Islet of Langerhans (tissue), 1 donor: ENCODE measurements around the gene CHMP6.
A peak's percentile ranks its signal among the peaks of the same experiment; 100 is the strongest.
"Not testable (repeated sequence)": the region's sequence is repeated elsewhere in the genome, so short reads cannot be mapped to it uniquely, and the experiment has no call there.

Source experiments
- FAIRE-seq: peaks from one replicate; lab custom pipeline; 2011; peaks lifted over from hg19 to GRCh38; lab: Jason Lieb, UNC

CHMP6 gene

DNA sequence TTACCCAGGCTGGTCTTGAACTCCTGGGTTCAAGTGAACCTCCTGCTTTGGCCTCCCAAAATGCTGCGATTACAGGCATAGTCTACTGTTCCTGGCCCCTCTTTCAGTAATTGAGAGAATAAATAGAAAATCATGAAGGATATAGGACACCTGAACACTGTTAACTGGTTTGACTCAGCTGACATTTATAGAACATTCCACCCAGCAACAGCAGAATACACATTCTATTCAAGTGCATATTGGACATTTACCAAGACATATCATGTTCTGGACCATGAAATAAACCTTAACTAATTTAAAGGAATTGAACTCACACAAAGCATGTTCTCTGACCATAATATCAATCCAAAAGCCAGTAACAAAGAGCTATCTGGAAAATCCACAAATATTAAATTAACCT is 23.5 kb downstream of the CHMP6 start:
- FAIRE-seq, result no peak

DNA sequence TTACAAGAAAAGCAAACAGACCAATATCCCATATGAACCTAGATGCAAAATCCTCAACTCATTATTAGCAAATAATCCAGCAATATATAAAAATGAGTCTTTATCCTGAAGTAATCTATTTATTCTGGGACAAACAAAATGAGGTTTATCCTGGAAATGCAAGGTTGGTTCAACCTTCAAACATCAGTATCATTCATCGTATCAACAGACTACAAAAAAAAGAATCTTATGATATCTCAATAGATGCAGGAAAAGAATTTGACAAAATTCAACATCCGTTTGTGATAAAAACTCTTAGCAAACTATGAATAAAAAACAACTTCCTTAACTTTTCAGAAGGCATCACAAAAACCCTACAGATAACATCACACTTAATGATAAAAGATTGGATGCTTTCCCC is 24.9 kb downstream of the CHMP6 start:
- FAIRE-seq, result no peak

DNA sequence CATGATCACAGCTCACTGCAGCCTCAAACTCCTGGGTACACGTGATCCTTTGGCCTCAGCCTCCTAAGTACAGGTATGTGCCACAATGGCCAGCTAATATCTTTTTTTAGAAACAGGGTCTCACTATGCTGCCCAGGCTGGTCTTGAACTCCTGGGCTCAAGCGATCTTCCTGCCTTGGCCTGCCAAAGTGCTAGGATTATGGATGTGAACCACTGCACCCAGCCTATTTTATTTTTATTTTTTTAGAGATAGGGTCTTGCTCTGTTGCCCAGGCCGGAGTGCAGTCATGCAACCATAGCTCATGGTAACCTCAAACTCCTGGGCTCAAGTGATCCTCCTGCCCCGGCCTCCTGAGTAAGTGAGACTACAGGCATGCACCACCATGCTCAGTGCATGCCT is 25.7 kb downstream of the CHMP6 start:
- FAIRE-seq, result not testable (repeated sequence)

DNA sequence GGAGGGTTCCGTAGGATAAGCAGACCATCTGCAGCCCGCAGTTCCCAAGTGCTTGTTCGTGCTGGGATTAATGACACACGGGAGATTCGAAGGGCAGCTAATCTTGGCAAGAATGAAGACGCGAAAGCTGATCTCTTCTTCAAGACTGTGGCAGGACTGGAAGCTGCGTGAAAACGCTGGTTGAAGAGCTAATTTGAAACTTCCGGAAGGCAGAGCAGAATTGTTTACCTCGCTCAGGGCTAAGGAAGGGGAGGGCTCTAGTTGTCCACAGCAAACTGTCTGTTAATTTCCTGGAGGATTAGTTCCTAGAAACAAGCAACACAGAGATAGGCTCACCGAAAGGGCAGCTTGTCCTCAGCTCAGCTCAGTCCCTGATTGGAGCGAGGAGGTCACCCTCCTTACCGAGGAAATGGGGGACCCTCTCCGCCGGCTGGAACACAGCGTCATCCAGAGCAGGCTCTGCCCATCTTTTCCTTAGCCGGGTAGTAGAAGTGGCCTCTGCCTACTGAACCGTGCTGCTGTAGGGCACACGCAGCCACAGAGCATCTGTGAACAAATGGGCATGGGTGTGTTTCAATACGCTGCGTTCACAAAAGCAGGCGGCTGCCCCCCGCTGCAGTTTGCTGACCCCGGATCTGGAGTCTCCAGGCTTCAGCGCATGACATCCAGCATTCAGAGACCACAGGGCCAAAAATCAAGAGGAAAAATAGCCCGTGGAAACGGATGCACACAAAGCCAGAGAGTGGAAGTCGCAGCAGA is 26.6 kb downstream of the CHMP6 start:
- FAIRE-seq, result peak; percentile 47

DNA sequence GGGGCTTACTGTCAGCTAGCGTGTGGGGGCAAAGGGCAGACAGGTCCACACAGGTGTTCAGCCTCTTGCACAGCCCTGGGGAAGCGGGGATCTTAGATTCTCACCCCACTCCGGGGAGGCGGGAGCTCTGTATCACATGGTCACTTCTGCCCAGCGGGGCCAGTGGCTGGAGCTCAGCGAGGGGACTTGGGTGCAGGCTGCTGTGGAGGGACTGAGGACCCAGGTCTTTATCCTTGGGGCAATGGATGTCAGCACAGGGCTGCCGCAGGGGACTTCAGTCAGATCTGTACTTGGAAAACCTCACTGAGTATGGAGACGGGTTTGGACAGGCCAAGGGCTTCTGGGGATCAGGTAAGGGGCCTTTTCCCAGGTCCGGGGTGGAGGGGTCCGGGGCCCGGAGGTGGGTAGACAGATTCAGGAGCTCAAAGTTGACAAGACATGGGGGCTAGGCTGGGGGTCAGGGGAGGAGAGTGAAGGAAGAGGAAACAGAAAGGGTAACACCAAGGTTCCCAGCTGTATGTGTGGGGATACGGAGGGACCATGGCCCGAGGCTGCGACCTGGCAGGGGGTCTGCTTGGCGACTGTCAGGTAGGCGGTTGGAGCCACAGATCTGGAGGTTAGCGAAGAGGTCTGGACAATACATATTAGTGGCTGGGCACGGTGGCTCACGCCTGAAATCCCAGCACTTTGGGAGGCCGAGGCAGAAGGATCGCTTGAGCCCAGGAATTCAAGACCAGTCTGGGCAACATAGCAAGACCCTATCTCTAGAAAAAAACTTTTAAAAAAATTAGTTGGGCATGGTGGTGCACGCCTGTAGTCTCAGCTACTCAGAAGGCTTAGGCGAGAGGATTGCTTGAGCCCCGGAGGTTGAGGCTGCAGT is 28.2 kb downstream of the CHMP6 start:
- FAIRE-seq, result no peak

DNA sequence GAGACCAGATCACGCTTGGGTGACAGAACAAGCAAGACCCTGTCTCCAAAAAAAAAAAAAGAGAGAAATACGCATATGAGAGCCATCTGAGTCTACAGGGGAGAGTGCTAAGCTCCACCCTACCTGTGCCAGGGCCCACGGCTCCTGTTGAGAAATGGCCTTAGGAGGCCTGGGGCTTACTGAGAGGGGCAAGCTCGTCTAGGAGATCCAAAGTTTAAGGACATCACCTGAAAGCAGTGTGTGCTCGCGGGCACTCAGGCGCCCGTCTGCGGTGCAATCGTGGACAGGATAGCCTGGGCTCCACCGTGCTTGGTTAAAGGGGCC is 28.8 kb downstream of the CHMP6 start:
- no peak for FAIRE-seq

DNA sequence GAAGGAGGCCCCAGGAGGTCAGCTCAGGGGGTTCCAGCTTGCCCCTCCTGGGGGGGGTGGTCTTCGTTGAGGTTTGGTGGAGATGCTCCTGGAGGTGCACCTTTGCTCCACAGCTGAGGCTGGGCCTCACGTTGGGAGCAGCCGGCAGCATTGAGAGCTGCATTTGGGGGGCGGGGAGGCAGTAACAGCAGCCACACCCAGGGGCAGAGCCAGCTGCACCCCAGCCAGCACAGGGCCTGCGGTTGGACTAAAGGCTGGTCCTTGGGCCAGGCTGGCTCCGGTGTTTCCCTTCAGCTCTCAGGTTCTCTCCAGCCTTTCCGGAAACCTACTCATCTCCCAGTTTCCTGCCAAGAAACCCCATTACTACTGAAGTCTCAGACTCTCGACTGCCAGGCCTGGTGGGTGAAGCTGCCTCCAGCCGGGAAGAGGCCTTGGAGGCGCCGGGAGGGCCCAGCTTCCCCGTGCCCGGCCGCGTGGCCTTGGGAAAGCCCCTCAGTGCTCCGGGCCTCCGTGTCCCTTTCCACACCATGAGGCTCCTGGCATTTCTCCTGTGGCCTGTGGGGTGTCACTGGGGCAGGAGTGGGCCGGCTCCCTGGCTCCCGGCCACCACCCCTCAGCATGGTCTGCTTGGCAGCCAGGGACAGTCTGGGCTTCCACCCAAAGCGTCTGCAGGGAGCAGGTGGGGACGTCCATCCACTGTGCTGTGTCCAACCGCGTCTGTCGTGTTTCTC is 29.3 kb downstream of the CHMP6 start:
- FAIRE-seq, result no peak

DNA sequence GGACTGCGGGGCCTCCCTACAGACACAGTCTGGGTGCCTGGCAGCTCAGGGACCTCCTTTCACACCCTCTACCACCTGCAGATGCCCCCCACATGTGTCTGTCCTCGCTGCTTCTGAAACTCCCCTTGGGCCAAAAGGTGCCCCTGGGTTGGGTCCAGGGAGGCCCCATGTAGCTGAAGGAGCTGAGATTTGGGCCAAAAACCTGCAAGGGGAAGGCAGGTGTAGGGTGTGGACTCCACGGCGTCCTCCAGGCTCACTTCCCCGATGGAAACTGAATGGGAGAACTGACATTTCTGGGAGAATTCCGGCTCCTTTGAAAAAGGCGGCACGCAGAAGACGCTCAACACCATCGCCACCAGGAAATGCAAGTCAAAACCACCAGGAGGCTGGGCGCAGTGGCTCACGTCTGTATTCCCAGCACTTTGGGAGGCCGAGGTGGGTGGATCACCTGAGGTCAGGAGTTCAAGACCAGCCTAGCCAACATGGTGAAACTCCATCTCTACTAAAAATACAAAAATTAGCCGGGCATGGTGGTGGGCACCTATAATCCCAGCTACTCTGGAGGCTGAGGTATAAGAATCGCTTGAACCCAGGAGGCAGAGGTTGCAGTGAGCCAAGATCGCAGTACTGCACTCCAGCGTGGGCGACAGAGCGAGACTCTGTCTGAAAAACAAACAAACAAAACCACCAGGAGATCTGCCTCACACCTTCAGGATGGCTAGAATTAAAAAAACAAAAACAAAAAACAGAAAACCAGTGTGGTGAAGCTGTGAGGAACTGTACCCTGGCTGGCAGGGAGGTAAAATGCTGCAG is 30.1 kb downstream of the CHMP6 start:
- FAIRE-seq, result no peak

DNA sequence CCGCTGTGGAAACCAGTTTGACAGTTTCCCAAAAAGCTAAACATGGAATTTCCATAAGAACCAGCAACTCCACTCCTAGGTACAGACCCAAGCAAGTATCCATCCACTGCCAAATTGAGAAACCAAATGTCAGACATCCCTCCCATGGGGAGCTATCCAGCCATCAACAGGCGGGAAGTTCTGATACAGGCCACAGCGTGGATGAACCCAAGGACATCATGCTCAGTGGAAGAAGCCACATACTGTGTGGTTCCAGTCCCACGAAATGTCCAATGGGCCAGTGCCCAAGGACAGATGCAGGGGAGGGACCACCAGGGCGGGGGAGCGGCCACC is 30.7 kb downstream of the CHMP6 start:
- FAIRE-seq, result no peak

DNA sequence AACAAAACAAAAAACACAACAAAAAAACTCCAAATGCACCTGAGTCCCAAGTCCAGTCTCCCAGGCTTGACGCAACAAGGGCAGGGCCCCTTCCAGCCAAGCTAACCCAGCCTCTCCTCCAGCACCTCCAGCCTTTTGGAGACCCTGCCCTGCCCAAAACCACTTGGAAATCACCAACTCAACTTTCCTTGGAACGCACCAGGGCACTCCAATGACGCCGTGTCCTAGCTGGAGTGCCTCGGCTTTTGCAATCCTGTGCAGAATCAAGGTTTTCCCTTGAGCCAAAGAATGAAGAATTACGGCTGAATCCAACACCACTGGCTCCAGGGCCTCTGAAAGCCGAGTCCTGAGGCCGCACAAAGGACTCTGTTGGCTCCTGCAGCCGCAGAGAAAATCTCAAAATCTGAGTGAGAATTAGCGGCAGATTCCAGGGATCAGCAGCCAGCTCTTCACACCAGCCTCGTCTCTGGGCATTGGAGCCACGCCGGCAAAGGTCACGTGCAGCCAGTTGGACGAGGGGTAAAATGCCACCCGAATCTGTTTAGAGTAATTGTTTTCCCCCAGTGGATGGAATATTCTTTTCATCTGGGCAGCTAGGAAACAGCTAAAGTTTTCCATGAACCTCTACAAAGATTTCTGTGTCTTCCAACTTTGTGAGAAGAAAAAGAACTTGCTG is 33.6 kb downstream of the CHMP6 start:
- FAIRE-seq, result no peak

DNA sequence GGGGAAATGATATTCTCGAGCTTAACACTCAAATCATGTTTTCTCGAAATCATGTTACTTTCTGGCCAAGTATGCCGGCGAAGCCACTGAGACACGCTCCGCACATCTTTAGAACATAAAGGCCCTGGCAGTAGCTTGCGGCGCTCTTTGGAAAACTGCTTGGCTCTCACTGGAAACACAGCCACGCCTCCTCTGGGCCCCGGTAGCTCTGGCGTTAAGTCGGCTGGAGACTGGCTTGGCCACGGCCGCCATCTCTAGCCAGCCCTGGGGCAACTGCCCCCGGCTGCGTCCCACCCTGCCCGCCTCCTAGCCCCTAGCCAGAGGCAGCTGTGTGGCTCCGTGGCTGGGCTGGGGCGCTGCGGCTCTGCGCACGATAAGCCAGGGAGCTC is 34.1 kb downstream of the CHMP6 start:
- no peak for FAIRE-seq

DNA sequence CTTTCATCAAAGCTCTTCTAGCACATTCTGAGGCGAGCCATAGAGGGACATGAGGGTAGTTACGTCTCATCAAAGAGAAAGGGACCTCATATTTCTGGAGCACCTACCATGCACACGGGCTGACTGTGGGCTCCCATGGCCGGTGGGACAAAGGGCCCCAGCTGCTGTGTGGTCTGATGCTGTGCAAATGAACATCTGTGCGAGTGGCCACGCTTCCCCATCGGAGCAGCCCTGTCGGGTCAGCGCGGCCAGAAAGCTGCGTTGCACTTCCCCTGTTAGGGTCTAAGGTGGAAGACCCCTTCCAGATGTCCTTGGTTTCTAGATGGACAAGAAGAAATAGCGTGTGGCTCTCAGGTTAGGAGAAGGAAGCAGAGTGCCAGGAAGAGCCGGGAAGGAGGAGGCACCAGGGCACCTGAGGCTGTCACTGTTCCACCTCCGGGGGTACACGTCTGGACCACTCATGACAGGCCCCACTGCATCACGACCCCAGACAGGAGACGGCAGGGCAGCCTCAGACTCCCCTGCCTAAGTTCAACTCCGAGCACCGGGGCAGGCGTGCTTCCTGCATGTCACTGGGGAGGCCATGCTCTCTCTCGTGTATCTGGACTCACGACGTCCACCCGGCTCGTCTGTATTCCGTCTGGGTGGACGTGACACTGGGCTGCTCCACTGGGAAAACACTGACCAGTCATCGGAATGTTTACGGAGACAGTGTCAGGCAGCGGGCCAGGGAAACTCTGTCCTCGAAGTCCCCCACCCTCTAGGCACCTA is 34.8 kb downstream of the CHMP6 start:
- FAIRE-seq, result no peak

DNA sequence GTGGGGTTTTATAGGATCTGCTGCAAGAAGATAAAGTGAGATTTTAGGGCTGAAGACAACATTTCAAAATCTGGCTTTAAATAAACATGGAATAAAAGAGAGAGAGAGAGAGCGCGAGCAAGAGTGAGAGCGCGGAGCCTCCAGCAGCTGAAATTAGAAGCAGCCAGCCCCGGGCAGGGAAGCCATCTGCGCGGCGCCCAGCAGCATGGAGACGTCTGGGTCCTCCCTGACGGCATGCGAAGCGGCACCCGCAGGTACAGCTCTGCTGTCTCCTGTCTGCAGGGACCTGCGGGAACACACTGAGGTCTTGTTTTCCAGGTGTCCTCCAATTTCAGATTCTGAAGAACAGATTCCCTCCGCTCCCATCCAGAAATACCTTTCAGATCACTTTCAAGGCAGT is 35.4 kb downstream of the CHMP6 start:
- FAIRE-seq, result no peak

DNA sequence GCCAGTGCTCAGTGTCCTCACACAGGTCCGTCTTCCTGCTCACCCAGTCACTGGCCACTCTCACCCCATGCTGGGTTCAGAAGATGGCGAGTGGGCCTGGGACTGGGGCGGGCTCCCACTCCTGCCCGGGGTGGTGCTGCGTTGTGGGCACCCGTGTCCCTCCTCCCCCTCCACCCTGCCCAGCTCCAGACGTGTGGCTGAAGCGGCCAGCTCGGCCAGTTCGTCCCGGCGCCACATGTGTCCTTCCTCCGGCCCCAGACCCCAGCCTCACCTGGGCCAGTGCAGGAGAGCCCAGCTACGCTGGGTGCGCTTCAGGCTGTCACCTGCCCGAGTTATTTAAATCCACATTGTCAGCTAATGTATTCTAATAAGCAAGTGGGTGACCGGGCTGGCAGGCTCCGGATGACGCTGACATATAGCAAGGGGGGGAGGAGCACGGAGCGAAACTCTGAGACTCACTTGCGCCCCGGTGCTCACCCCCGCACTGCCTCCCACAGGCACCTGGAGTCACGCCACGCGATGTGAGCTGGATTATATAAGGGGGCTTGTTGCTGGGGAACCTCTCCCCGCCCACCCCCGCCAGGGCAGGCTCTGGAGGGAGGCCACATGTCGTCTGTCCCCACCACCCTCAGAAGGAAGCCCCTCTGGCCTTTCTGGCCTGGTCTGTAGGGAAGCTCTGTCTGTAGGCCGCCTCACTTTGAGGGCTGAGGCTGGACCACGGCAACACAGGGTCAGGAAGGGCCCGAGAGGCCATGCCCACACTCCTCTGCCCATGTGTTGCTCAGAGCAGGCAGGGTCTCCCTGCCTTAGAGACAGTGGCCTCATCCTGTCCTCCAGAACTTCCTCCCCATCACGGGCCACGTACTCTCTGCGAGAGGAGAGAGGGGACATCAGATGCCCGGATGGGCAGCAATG is 36.2 kb downstream of the CHMP6 start:
- no peak for FAIRE-seq

DNA sequence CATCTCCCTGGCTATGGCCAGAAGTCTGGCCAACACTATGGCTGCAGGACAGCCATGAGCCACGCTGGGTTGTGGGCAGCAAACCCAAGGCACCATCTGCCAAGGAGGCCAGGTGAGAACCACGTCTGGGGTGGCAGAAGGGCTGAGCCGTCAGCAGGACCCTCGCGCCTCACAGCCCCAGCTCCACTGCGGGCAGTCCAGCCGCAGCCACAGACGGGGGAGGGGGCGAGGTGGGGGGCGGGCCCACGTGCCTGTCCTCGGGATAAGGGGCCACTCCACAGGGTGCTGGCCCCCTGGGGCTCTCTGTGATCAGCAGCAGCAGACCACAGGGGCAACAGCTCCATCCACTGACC is 36.8 kb downstream of the CHMP6 start:
- no peak for FAIRE-seq

DNA sequence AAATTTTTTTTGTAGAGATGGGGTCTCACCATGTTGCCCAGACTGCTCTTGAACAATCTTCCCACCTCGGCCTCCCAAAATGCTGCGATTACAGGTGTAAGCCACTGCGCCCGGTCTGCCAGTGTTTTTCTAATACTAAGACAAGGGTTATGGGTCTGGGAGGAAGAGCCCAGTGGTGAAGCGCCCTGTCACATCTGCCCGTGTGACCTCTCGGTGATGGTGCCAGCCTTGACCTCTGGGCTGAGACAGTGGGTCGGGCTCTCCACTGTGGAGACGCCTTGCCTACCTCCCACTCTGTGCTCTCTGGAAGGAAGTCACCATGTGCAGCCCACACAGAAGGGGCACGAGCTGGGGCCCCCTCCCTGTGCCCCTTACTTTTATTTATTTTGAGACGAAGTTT is 38.2 kb downstream of the CHMP6 start:
- no peak for FAIRE-seq

DNA sequence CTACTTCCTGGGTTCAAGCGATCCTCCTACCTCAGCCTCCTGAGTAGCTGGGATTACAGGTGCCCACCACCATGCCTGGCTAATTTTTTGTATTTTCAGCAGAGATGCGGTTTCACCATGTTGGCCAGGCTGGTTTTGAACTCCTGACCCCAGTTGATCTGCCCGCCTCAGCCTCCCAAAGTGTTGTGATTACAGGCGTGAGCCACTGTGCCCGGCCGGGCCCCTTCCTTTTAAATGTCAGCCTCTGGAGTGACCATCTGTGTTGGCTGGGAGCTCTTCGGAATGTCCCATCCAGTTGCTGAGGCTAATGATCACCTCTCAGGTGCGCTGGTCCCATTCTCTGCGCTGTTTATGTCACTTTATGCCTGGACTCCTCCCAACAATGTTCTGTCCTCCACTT is 38.7 kb downstream of the CHMP6 start:
- FAIRE-seq, result not testable (repeated sequence)

DNA sequence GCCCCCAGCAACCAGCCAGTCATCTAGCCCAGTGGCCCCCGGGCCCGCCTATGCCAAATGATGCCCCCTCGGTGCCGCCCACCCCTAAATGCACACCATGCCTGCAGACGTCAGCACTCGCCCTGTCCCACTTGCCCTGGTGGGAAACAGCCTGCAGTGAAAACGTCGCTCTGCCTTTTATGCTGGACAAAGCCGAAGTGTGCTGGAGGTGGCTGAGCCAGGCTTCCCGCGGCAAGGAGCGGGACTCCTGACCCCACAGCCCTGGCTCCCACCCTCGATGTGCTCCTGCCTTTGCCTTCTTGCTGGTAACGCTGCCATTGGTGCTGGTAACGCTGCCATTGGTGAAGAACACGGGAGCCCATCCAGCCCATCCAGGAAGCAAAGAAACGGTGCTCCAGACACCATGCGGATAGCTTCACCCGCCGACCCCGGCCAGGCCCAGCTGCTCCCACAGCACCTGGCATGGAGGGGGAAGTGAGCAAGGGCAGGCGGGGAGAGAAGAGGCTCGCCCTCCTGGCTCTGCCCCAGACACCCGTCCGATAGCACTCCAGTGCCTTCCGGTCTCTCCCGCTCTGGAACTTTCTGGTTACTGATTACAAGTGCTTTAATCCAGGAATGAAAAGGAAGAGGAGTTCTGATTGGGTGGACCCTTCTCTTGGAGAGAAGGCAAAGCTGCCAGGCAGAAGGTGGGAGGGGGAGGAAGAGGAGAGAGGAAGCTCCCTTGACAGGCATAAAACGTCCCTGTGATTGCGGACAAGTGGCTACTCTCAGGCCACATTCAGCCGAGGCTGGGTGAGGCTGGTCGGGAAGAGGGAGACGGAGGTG is 39.3 kb downstream of the CHMP6 start:
- no peak for FAIRE-seq
